Suprapubic skin (tissue), 4 donors: Measurements from ENCODE around the gene ADAMTS17. TPM values are rescaled to one million over a fixed set of nuclear protein-coding genes. Genes with fewer than 3 reads are reported as not detected.

Source experiments
- DNase-seq, 2 donors: peaks; one replicate each; pipeline ENCODE4 v3.0.0-alpha.2; 2019; ENCODE audit warnings: low spot score in 2 of 2
- H3K27ac ChIP-seq: fragments of 200-600 bp; sonication (generic); one replicate; pipeline ENCODE4 v1.5.1; 2019
- H3K27me3 ChIP-seq: fragments of 200-600 bp; sonication (generic); one replicate; pipeline ENCODE4 v1.5.1; 2019
- H3K36me3 ChIP-seq: fragments of 200-600 bp; sonication (generic); one replicate; pipeline ENCODE4 v1.5.1; 2019
- H3K4me1 ChIP-seq: fragments of 200-600 bp; sonication (generic); one replicate; pipeline ENCODE4 v1.5.1; 2019
- H3K4me3 ChIP-seq: fragments of 200-600 bp; sonication (generic); one replicate; pipeline ENCODE4 v1.5.1; 2019; ENCODE audit warnings: mild to moderate bottlenecking
- H3K9me3 ChIP-seq: fragments of 200-600 bp; sonication (generic); one replicate; pipeline ENCODE4 v1.5.1; 2019
- EP300 ChIP-seq: sonication (generic); formaldehyde crosslinking; IDR thresholded peaks from one replicate; pipeline ENCODE4 v1.6.1; 2017; ENCODE audit warnings: antibody characterized with exemption
- POLR2A ChIP-seq, 2 donors: fragments of 450-650 bp; IDR thresholded peaks; one replicate each; pipeline ENCODE4 v1.6.1; 2017; ENCODE audit warnings: antibody characterized with exemption in 2 of 2, mild to moderate bottlenecking in 2 of 2, moderate library complexity in 2 of 2
- POLR2AphosphoS5 ChIP-seq, 3 donors: sonication (generic); formaldehyde crosslinking; IDR thresholded peaks; one replicate each; pipeline ENCODE4 v1.6.1; 2017; ENCODE audit warnings: antibody characterized with exemption in 3 of 3
- WGBS: methylation state at CpG from one replicate; pipeline ENCODE4 v1.1.5; 2018; 5-methylcytosine and 5-hydroxymethylcytosine counted together
- total RNA-seq, 4 donors: library from RNA; depleted of rRNA; stranded (reverse); fragments of >200 nt; gene quantifications; one replicate each; pipeline ENCODE4 v1.1.0, GENCODE V29; 2016
- TF ChIP-seq, protein P1 (sequence below), 2 donors: fragments of 200-600 bp in 1 of 2; fragments of 450-650 bp in 1 of 2; sonication (generic) in 1 of 2; IDR thresholded peaks; one replicate each; pipeline ENCODE4 v1.5.1; 2016 to 2019; ENCODE audit warnings: antibody characterized with exemption in 2 of 2, mild to moderate bottlenecking in 1 of 2, moderate library complexity in 1 of 2

The ADAMTS17 gene, protein sequence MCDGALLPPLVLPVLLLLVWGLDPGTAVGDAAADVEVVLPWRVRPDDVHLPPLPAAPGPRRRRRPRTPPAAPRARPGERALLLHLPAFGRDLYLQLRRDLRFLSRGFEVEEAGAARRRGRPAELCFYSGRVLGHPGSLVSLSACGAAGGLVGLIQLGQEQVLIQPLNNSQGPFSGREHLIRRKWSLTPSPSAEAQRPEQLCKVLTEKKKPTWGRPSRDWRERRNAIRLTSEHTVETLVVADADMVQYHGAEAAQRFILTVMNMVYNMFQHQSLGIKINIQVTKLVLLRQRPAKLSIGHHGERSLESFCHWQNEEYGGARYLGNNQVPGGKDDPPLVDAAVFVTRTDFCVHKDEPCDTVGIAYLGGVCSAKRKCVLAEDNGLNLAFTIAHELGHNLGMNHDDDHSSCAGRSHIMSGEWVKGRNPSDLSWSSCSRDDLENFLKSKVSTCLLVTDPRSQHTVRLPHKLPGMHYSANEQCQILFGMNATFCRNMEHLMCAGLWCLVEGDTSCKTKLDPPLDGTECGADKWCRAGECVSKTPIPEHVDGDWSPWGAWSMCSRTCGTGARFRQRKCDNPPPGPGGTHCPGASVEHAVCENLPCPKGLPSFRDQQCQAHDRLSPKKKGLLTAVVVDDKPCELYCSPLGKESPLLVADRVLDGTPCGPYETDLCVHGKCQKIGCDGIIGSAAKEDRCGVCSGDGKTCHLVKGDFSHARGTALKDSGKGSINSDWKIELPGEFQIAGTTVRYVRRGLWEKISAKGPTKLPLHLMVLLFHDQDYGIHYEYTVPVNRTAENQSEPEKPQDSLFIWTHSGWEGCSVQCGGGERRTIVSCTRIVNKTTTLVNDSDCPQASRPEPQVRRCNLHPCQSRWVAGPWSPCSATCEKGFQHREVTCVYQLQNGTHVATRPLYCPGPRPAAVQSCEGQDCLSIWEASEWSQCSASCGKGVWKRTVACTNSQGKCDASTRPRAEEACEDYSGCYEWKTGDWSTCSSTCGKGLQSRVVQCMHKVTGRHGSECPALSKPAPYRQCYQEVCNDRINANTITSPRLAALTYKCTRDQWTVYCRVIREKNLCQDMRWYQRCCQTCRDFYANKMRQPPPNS
- total RNA-seq = 10 to 100 TPM in 1 of 4 donors, 1 to 10 TPM in 3; 4.2 to 12.3 (median 6.3) TPM

DNA sequence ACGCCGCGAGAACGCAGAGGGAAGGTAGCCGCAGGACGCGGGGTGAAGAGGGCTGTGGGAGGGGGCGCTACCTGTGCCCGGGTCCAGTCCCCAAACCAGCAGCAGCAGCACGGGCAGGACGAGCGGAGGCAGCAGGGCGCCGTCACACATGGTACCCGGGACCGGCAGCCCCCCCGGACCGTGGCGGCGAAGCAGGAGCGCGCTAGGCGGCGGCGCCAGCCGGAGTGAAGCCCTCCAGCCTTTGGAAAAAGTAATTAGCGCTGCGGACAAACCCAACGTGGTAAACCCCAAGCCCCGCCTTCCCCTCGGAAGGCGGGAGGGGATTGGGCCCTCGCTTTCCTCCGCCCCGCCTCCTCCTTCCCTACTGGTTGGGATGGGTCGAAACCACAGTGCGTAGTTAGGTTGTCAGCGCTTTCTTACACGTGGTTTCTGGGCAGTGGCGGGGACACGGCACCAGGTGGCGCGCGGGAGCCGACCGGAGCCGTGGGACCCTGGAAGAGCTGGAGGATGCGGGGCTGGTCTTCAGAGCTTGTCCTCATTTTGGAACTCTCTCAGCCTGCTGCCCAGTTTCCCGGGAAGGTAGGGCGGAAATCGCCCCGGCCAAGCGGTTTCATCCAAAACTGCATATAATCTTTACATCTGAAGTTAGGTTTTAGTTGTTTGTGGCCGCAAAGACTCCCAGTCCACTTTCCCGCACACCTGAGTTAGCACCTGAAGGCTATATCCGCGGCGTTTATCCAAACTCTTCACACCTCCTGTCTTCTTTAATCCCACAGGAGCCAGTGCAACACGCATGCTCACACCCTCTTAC, at the start of gene ADAMTS17:
TSS of gene ADAMTS17 (minus strand) at position 226 of the 811 bp plus-strand sequence. CDS start at position 150, 76 bp downstream.
- Histone ChIP-seq H3K36me3 (no peaks in the 10 kb centered on the region), H3K4me3 (peak within 1 kb of the TSS; percentile 72), H3K27me3 (peaks cover 3% of the 10 kb centered on the region), H3K9me3 (no peaks in the 10 kb centered on the region), H3K4me1 (peaks cover 25% of the 10 kb centered on the region), H3K27ac (peak within 1 kb of the TSS; percentile 59)
- TF ChIP-seq POLR2A (IDR thresholded peaks at IDR 0.05) = peak in 1 of 2 donors; percentile 75
- TF ChIP-seq POLR2AphosphoS5 (IDR thresholded peaks at IDR 0.05) = no peak
- TF ChIP-seq, protein P1, sequence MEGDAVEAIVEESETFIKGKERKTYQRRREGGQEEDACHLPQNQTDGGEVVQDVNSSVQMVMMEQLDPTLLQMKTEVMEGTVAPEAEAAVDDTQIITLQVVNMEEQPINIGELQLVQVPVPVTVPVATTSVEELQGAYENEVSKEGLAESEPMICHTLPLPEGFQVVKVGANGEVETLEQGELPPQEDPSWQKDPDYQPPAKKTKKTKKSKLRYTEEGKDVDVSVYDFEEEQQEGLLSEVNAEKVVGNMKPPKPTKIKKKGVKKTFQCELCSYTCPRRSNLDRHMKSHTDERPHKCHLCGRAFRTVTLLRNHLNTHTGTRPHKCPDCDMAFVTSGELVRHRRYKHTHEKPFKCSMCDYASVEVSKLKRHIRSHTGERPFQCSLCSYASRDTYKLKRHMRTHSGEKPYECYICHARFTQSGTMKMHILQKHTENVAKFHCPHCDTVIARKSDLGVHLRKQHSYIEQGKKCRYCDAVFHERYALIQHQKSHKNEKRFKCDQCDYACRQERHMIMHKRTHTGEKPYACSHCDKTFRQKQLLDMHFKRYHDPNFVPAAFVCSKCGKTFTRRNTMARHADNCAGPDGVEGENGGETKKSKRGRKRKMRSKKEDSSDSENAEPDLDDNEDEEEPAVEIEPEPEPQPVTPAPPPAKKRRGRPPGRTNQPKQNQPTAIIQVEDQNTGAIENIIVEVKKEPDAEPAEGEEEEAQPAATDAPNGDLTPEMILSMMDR (IDR thresholded peaks at IDR 0.05) = peak; percentile 91 to 98
- DNase-seq = peak; percentile 97
- WGBS = 5% methylated on average over 20 of the region's 59 CpGs

DNA sequence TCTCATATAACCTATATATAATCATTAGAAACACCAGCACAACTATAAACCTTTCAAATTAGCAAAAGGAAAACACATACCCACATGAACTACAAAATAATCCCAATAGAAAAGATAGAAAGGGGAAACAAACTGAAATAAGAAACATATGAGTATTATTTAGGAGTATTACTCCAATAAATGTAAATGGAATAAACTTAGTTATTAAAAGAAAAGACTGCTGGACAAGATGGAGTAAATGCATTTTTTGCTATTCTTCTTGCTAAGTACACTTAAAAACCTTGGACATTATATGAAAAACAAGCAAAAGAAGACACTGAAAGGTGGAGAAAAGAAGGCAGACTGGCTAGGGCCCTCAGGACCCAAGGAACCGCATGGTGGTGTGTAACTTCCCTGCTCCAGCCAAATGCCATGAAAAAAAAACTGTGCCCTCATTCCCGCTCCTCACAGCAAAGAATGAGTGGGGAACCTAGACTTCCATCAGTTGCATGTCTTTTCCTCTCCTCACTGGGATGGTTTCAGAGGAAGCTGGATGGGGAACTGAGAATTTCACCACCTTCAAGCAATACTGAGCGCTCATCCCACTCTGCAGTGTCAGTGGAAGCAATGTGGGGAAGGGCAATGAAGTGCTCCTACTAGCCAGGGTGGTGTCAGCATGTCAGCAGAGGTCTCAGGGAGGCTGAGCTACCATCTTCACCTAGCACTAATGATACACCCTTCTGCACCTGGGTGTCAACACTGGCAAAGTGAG, 43.7 kb upstream of the ADAMTS17 start:
- TF ChIP-seq, protein P1 (IDR thresholded peaks at IDR 0.05) = no peak
- no peak for TF ChIP-seq POLR2AphosphoS5 (IDR thresholded peaks at IDR 0.05)
- no peak for TF ChIP-seq EP300
- no peak for TF ChIP-seq POLR2A (IDR thresholded peaks at IDR 0.05)
- Histone ChIP-seq H3K9me3 (peaks cover 26% of the 10 kb centered on the region), H3K27me3 (no peaks in the 10 kb centered on the region), H3K27ac (no peak overlapping the region), H3K36me3 (peaks cover 16% of the 10 kb centered on the region), H3K4me3 (no peak overlapping the region), H3K4me1 (no peaks in the 10 kb centered on the region)
- no peak for DNase-seq
- 87% methylated on average over 3 of the region's 3 CpGs for WGBS

DNA sequence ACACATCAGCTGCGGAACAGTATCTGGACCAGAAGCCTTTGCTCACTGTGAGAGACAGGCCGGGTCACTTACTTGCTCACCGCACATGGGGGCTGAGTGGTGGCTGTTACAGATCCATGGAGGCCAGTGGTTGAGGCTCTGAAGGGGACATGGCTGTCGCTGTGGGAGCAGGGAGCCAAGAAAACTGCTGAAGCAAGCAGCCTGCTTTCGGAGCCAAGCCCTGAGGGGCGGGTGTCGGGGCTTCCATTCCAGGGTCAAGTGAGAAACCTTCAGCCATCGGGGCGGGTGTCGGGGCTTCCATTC, 42.3 kb upstream of the ADAMTS17 start:
- no peaks in the 10 kb centered on the region for H3K27me3 ChIP-seq
- TF ChIP-seq EP300 (no peak), POLR2AphosphoS5 (IDR thresholded peaks at IDR 0.05) (no peak), POLR2A (IDR thresholded peaks at IDR 0.05) (no peak)
- TF ChIP-seq, protein P1 (IDR thresholded peaks at IDR 0.05) = no peak
- DNase-seq = no peak

DNA sequence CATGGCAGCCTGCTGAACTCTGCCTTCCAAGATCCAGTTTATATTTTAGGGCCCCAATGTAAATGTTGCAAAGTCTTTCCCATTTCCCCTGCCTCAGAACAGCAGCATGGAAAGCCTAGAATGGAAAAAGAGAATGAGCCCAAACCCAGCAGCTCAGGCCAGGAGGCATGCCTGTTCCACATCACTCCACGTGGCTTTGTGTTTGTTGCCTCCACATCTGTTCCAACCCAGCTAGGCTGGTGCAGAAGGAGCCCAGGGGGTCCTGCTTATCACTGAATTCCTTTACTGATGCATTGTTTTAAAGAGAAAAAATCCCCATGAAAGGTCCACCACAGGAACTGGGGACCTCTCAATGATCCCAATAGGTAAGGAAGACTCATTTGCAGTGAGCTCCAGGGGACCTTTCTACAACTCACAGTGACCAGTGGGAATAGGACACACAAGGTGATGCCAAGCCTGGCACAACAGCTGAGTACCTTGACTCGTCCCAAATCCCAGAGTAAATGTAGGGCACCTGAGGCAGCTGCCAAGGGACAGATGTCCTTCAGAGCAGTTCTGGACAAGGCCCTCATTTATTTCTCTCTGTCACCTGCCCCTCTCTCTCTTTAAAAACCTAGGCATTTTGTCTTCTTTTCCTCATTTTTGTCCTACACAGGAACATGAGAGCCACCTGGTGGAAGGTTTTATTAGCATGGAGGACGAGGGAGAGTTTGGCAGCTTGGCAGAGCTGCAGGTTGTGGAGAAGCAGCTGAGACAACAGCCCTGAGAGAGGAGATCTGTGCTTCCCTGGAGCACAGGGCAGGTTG, 41.7 kb upstream of the ADAMTS17 start:
- DNase-seq = no peak
- WGBS = 49% methylated on average over 3 of the region's 3 CpGs
- peaks cover 35% of the 10 kb centered on the region for H3K9me3 ChIP-seq

More for the DNA sequence above, 42.3 kb upstream of the ADAMTS17 start:
- WGBS = 87% methylated on average over 10 of the region's 10 CpGs
- Histone ChIP-seq H3K4me3 (no peak overlapping the region), H3K27ac (no peak overlapping the region), H3K36me3 (peaks cover 16% of the 10 kb centered on the region), H3K9me3 (peaks cover 33% of the 10 kb centered on the region), H3K4me1 (no peaks in the 10 kb centered on the region)

More for the DNA sequence above, 41.7 kb upstream of the ADAMTS17 start:
- peaks cover 16% of the 10 kb centered on the region for H3K36me3 ChIP-seq
- H3K27me3 ChIP-seq = no peaks in the 10 kb centered on the region
- no peak overlapping the region for H3K4me3 ChIP-seq
- no peak overlapping the region for H3K27ac ChIP-seq
- no peak for TF ChIP-seq POLR2AphosphoS5 (IDR thresholded peaks at IDR 0.05)
- TF ChIP-seq EP300 = no peak
- H3K4me1 ChIP-seq = no peaks in the 10 kb centered on the region
